Caco-2 (cell line): ENCODE measurements around the gene LIPH. TPM values are rescaled to one million over a fixed set of nuclear protein-coding genes. Genes with fewer than 3 reads are reported as not detected.
"Not testable (repeated sequence)": the region's sequence is repeated elsewhere in the genome, so short reads cannot be mapped to it uniquely, and the experiment has no call there.

Experiments
- BruUV-seq: library from RNA; stranded (reverse); fragments of 400-500 nt; replicated peaks from 2 replicates; lab custom pipeline; 2021; lab: Mats Ljungman, UMichigan
- CTCF ChIA-PET: fragments of 300-600 bp; sonication (Branson Sonifier 250); formaldehyde crosslinking; loops from one replicate; lab custom pipeline; 2022; ENCODE audit warnings: antibody characterized with exemption; lab: Charles Lee
- POLR2A ChIA-PET: fragments of 300-600 bp; sonication (Branson Sonifier 250); formaldehyde crosslinking; loops from one replicate; lab custom pipeline; 2022; ENCODE audit warnings: antibody characterized with exemption; lab: Charles Lee
- DNase-seq, 2 experiments: peaks; one replicate each; pipeline versions ENCODE4 v3.0.0 to v3.0.0-alpha.2; 2020 to 2022
- H3K27me3 ChIP-seq: replicated peaks from 2 replicates; pipeline ENCODE4 v1.6.0; 2011; ENCODE audit warnings: low read length; ENCODE audit not compliant: control insufficient read depth, insufficient read depth
- H3K36me3 ChIP-seq: 2 replicates; pipeline ENCODE4 v1.5.1; 2011; ENCODE audit warnings: low read length; ENCODE audit not compliant: control insufficient read depth, insufficient read depth
- H3K4me1 ChIP-seq: fragments of 250-450 bp; sonication (Bioruptor Pico); 2 replicates; pipeline ENCODE4 v1.5.1; 2020; ENCODE audit warnings: mild to moderate bottlenecking
- H3K4me3 ChIP-seq: 2 replicates; pipeline ENCODE4 v1.5.1; 2011; ENCODE audit warnings: low read depth, mild to moderate bottlenecking, control low read depth, low read length
- H3K9me3 ChIP-seq: fragments of 250-450 bp; sonication (Bioruptor Pico); 2 replicates; pipeline ENCODE4 v1.5.1; 2020; ENCODE audit warnings: mild to moderate bottlenecking, moderate library complexity
- H3K27ac Mint-ChIP-seq: one replicate; pipeline ENCODE4 v1.8.0; 2022; ENCODE audit warnings: mixed read lengths; ENCODE audit not compliant: unreplicated experiment
- H3K27me3 Mint-ChIP-seq: one replicate; pipeline ENCODE4 v1.8.0; 2022; ENCODE audit warnings: mixed read lengths; ENCODE audit not compliant: insufficient read depth, unreplicated experiment
- H3K36me3 Mint-ChIP-seq: one replicate; pipeline ENCODE4 v1.8.0; 2022; ENCODE audit warnings: mild to moderate bottlenecking, mixed read lengths; ENCODE audit not compliant: insufficient read depth, unreplicated experiment
- H3K4me1 Mint-ChIP-seq: one replicate; pipeline ENCODE4 v1.8.0; 2022; ENCODE audit warnings: low read depth, mixed read lengths; ENCODE audit not compliant: unreplicated experiment
- H3K4me3 Mint-ChIP-seq: one replicate; pipeline ENCODE4 v1.8.0; 2022; ENCODE audit warnings: mild to moderate bottlenecking, moderate library complexity, mixed read lengths; ENCODE audit not compliant: unreplicated experiment
- H3K9me3 Mint-ChIP-seq: one replicate; pipeline ENCODE4 v1.8.0; 2022; ENCODE audit warnings: mixed read lengths; ENCODE audit not compliant: unreplicated experiment
- CTCF ChIP-seq, 2 experiments: fragments of 200-600 bp in 1 of 2; IDR thresholded peaks; 1 replicate in 1 of 2; 2 replicates in 1 of 2; pipeline versions ENCODE4 v1.5.1 to v1.8.0; 2011 to 2022; ENCODE audit warnings: antibody characterized with exemption in 1 of 2, control low read depth in 1 of 2, inconsistent platforms in 1 of 2, low read depth in 1 of 2, low read length in 1 of 2, mild to moderate bottlenecking in 1 of 2, moderate library complexity in 1 of 2; ENCODE audit not compliant: insufficient read depth in 1 of 2, severe bottlenecking in 1 of 2, unreplicated experiment in 1 of 2
- intact Hi-C: fragments of 100-400 bp; cut with micrococcal nuclease; formaldehyde crosslinking; loops from one replicate; pipeline ENCODE4 v1.10.0; 2022; ENCODE audit not compliant: unreplicated experiment
- total RNA-seq: library from RNA; stranded (reverse); gene quantifications from 2 replicates; pipeline ENCODE4 v1.2.3, GENCODE V29; 2022

The LIPH gene
- total RNA-seq, 1 experiment from 2014 or later = 6.1 TPM

- no peaks in the 10 kb centered on the region for H3K9me3 ChIP-seq
- intact Hi-C loops = no loop called here
- H3K27ac Mint-ChIP-seq = no peak overlapping the region
- H3K4me3 ChIP-seq = no peak overlapping the region
- H3K27me3 ChIP-seq = no peaks in the 10 kb centered on the region
- H3K4me3 Mint-ChIP-seq = no peak overlapping the region
- H3K4me1 ChIP-seq = no peaks in the 10 kb centered on the region; the same call in 1 of the 2 replicates
- H3K36me3 Mint-ChIP-seq = peaks cover 15% of the 10 kb centered on the region
- H3K27me3 Mint-ChIP-seq = no peaks in the 10 kb centered on the region
- BruUV-seq = no TSS peak
- no peaks in the 10 kb centered on the region for H3K36me3 ChIP-seq
- CTCF ChIA-PET = no interaction called here
- no peaks in the 10 kb centered on the region for H3K9me3 Mint-ChIP-seq
- POLR2A ChIA-PET = no interaction called here
- no peaks in the 10 kb centered on the region for H3K4me1 Mint-ChIP-seq
- no peak for DNase-seq
- TF ChIP-seq CTCF (IDR thresholded peaks at IDR 0.05; ENCODE audit: insufficient read depth in 1 of 2, low read depth in 1 of 2, low read length in 1 of 2, severe bottlenecking in 1 of 2, unreplicated experiment in 1 of 2) = no peak
Observed at GRCh38 chr3:185582236-185582635, 29.8 kb upstream of the LIPH start.

- not testable (repeated sequence) for H3K9me3 ChIP-seq, H3K27me3 Mint-ChIP-seq, H3K36me3 ChIP-seq, H3K9me3 Mint-ChIP-seq, H3K4me3 ChIP-seq, BruUV-seq, H3K27me3 ChIP-seq, H3K27ac Mint-ChIP-seq, H3K36me3 Mint-ChIP-seq, H3K4me1 ChIP-seq
- CTCF ChIA-PET = interaction anchor here (0.6 to 1.9 kb wide), 6 partner anchors 11 to 262 kb away, joined by 3 to 9 read pairs (median 7); partner anchors contain the start of gene SENP2
- H3K4me1 Mint-ChIP-seq = peaks cover 13% of the 10 kb centered on the region
- POLR2A ChIA-PET = interaction anchor here (1.2 kb wide), 1 partner anchor 11 kb away, joined by 5 read pairs; the partner anchor contains the start of gene SENP2
- intact Hi-C loops = loop anchor here (5.0 kb wide), 1 partner anchor 113 kb away; no protein-coding TSS in a partner anchor
- peak; percentile 45 to 46 for TF ChIP-seq CTCF (IDR thresholded peaks at IDR 0.05; ENCODE audit: insufficient read depth in 1 of 2, low read depth in 1 of 2, low read length in 1 of 2, severe bottlenecking in 1 of 2, unreplicated experiment in 1 of 2)
- DNase-seq = peak; percentile 54 to 83
- peak overlapping the region; percentile 4 for H3K4me3 Mint-ChIP-seq
Observed at GRCh38 chr3:185575108-185575869, 22.9 kb upstream of the LIPH start.

- H3K27me3 ChIP-seq = no peaks in the 10 kb centered on the region
- Mint-ChIP-seq H3K9me3 (peaks cover 6% of the 10 kb centered on the region), H3K4me1 (peaks cover 13% of the 10 kb centered on the region), H3K36me3 (no peaks in the 10 kb centered on the region), H3K27ac (no peak overlapping the region), H3K27me3 (no peaks in the 10 kb centered on the region), H3K4me3 (no peak overlapping the region)
- POLR2A ChIA-PET = no interaction called here
- peaks cover 7% of the 10 kb centered on the region; the same call in 1 of the 2 replicates for H3K4me1 ChIP-seq
- no TSS peak for BruUV-seq
- intact Hi-C loops = no loop called here
- no peak overlapping the region for H3K4me3 ChIP-seq
- CTCF ChIA-PET = no interaction called here
- peaks cover 6% of the 10 kb centered on the region; the same call in 1 of the 2 replicates for H3K9me3 ChIP-seq
- no peak for TF ChIP-seq CTCF (IDR thresholded peaks at IDR 0.05; ENCODE audit: insufficient read depth in 1 of 2, low read depth in 1 of 2, low read length in 1 of 2, severe bottlenecking in 1 of 2, unreplicated experiment in 1 of 2)
- H3K36me3 ChIP-seq = no peaks in the 10 kb centered on the region
- DNase-seq = no peak
Observed at GRCh38 chr3:185572183-185572582, 19.8 kb upstream of the LIPH start.
